Mesodermal cell (in vitro differentiated cells): ENCODE measurements around the gene KDM5C.

Source experiments
- H3K27ac ChIP-seq: 2 replicates; pipeline ENCODE4 v1.7.0; 2013; ENCODE audit warnings: mild to moderate bottlenecking, low read depth, low read length, moderate library complexity; ENCODE audit not compliant: severe bottlenecking
- H3K36me3 ChIP-seq: 2 replicates; pipeline ENCODE4 v1.7.1; 2013; ENCODE audit warnings: mild to moderate bottlenecking, low read length, moderate library complexity; ENCODE audit not compliant: control insufficient read depth, insufficient read depth
- H3K4me1 ChIP-seq: one replicate; pipeline ENCODE4 v1.7.1; 2013; ENCODE audit warnings: mild to moderate bottlenecking, low read length; ENCODE audit not compliant: insufficient read depth, control insufficient read depth, poor library complexity, severe bottlenecking
- H3K4me3 ChIP-seq: 2 replicates; pipeline ENCODE4 v1.7.0; 2013; ENCODE audit warnings: low read length, control low read depth, mild to moderate bottlenecking; ENCODE audit not compliant: insufficient read depth, poor library complexity, severe bottlenecking; ENCODE audit errors: extremely low read depth
- H3K9me3 ChIP-seq: 2 replicates; pipeline ENCODE4 v1.7.1; 2013; ENCODE audit warnings: mild to moderate bottlenecking, low read length, moderate library complexity; ENCODE audit not compliant: control insufficient read depth
- WGBS, 2 experiments: methylation state at CpG; one replicate each; pipeline ENCODE4 v1.1.5; 2013; ENCODE audit warnings: missing lambda C conversion rate in 2 of 2; ENCODE audit not compliant: insufficient coverage in 2 of 2; 5-methylcytosine and 5-hydroxymethylcytosine counted together

KDM5C gene

DNA sequence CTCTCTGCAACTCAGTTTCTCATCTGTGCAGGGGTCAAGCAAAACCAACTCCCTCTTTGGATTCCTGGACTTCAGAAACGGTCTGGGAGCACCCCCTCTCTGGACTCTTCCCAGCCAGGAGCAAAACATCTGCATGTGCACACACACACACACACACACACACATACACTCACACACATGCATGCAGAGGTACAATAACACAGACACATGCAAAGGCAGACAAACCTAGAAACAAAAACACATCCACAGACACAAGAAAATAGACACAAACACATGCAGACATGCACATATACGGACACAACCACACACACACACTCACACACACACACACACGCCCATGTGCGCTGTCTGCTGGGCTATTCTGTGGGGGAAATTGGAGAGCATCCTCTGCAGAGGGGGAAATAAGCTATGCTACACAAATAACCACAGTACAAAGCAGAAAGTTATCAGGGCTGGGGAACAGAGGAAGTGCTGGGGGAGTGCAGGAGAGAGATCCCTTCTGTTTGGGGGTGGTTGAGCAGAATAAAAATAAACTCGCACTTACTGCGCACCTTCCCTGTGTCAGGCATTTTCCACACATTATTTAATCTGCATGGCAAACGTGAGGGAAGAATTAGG is 36.5 kb upstream of the KDM5C start:
- Histone ChIP-seq H3K4me3 (no peak overlapping the region), H3K27ac (no peak overlapping the region), H3K4me1 (peaks cover 8% of the 10 kb centered on the region), H3K9me3 (no peaks in the 10 kb centered on the region), H3K36me3 (no peaks in the 10 kb centered on the region)
- WGBS, 2 experiments: 100% methylated on average over 1 of the region's 7 CpGs; no CpG with 5 or more reads in 1 of the 2 experiments

DNA sequence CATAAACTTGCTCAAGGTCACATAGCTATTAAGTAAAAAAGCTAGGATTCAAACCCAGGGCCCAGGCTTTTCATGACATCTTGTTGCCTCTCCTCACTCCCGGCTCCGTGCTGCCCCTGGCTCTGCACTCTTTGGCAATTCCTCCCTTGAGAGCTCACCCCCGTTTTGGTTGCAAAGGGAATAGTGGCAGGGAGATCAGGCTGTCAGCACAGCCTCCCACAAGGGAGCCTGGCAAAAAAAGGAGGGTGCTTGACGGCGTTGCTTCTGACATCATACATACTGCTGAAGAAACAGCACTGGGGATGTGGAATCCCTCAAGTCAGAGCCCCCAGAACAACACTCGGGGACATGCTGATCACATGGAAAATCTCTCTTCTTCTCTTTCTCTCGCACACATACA is 35.8 kb upstream of the KDM5C start:
- Histone ChIP-seq H3K27ac (no peak overlapping the region), H3K9me3 (no peaks in the 10 kb centered on the region), H3K4me1 (peaks cover 8% of the 10 kb centered on the region), H3K36me3 (no peaks in the 10 kb centered on the region), H3K4me3 (no peak overlapping the region)
- whole genome bisulfite sequencing, 2 experiments: no CpG with 5 or more reads among the region's 7 CpGs

DNA sequence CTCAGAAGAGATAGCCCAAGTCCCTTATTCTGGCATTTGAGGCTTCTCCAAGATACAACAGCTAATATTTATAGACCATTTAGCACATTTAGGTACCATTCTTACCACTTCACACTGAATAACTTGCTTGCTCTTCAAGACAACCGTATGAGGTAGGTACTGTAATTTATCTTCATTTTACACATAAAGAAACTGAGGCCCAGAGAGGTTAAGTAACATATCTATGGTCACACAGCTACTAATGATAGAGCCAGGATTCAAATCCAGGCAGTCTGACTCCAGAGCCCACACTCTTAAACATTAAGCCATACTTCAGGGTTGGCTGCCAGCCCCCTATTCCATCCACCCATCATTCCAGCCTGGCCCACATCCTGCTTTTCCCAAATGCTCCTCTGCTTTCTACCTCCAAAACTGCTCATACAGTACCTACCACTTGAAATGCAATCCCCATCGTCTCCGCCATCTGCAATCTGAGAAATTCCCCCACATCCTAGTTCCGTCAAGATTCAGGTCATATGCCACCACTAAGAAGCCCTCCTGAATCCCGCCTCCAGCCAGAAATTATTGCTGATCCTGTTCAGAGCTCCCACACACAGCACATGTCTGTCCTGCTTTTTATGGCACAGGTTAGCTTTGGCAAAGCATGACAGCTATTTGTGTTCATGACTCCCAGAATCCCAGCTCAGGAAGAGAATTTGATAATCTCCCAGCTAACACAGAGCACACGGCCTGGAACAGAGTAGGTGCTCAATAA is 32.8 kb upstream of the KDM5C start:
- Histone ChIP-seq H3K36me3 (no peaks in the 10 kb centered on the region), H3K27ac (no peak overlapping the region), H3K4me3 (no peak overlapping the region), H3K9me3 (no peaks in the 10 kb centered on the region), H3K4me1 (peaks cover 4% of the 10 kb centered on the region)
- WGBS, 2 experiments: 91 to 100% methylated on average over 2 to 4 of the region's 6 CpGs

DNA sequence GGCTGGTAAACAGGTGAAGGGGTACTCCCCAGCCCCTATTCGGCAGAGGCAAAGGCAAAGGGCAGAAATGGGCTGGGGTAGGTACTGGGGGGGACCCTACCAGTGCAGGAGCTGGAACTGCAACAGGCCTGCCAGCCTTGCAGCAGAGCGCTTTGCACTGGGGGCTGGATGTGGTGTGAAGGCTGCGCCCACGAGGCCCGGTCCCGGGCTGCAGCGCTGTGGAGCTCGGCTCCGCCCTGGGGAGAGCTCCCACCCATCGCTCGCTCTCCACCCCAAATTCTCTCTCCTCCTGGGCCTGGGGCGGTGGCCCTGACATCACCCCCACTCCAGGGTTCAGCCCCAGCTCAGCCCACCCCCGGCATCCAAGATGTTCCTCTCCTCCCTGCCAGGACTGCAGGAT is 32.2 kb upstream of the KDM5C start:
- Histone ChIP-seq H3K4me3 (no peak overlapping the region), H3K27ac (no peak overlapping the region), H3K36me3 (no peaks in the 10 kb centered on the region), H3K4me1 (peaks cover 4% of the 10 kb centered on the region), H3K9me3 (no peaks in the 10 kb centered on the region)
- 80 to 100% methylated on average over 1 to 2 of the region's 13 CpGs for WGBS, 2 experiments

DNA sequence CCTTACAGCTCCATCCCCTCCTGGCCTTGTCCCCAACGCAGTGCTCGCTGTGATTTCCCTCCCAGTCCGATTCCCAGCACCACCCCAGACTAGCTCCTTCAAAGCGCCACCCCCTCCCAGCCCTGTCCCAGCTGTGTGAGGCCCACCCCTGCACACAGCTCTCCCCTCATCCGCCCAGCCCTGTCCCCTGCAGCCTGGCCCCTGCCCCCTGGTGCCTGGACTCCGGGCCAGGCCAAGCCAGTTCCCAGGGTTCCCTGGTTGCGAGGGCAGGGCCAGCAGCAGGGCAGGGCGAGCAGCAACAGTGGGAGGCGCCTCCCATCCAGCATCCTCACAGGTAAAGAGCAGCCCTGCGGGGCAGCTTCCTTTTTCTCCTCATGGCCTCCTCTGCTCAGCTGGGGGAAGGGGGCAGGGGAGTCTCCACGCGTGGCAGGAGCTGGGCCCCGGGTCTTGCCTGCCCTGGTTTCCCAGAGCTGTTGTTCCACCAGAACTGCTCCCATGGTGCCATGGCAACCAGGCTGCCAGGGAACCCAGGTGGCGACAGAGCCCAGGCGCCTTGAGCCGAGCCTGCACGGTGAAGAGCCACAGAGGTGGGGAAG is 31.5 kb upstream of the KDM5C start:
- Histone ChIP-seq H3K4me3 (no peak overlapping the region), H3K27ac (no peak overlapping the region), H3K4me1 (peaks cover 2% of the 10 kb centered on the region), H3K9me3 (no peaks in the 10 kb centered on the region), H3K36me3 (no peaks in the 10 kb centered on the region)
- WGBS, 2 experiments: 17 to 60% methylated on average over 1 to 4 of the region's 17 CpGs

DNA sequence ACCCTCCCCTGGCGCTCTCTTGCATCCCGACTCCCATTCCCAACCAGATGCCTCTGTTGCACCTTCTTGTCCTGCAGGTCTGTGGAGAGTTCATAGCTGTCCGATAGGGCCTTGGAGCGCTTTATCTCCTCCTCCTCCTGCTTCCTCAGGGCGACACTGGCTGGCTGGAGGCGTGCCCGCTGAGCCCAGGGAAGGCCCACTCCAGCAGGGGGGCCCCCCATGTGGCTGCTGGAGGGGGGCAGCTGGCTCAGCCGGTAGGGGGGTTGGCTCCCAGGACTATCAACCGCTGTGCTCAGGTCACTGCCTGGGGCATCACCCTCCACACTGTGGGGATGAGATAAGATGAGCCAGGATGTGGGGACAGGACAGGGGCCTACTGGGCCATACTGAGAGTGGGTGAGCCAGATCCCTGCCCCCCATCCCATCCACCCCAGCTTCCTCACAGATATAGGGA is 30.8 kb upstream of the KDM5C start:
- Histone ChIP-seq H3K4me3 (no peak overlapping the region), H3K9me3 (no peaks in the 10 kb centered on the region), H3K36me3 (no peaks in the 10 kb centered on the region), H3K27ac (no peak overlapping the region), H3K4me1 (no peaks in the 10 kb centered on the region)
- 100% methylated on average over 2 of the region's 9 CpGs; no CpG with 5 or more reads in 1 of the 2 experiments for WGBS, 2 experiments

DNA sequence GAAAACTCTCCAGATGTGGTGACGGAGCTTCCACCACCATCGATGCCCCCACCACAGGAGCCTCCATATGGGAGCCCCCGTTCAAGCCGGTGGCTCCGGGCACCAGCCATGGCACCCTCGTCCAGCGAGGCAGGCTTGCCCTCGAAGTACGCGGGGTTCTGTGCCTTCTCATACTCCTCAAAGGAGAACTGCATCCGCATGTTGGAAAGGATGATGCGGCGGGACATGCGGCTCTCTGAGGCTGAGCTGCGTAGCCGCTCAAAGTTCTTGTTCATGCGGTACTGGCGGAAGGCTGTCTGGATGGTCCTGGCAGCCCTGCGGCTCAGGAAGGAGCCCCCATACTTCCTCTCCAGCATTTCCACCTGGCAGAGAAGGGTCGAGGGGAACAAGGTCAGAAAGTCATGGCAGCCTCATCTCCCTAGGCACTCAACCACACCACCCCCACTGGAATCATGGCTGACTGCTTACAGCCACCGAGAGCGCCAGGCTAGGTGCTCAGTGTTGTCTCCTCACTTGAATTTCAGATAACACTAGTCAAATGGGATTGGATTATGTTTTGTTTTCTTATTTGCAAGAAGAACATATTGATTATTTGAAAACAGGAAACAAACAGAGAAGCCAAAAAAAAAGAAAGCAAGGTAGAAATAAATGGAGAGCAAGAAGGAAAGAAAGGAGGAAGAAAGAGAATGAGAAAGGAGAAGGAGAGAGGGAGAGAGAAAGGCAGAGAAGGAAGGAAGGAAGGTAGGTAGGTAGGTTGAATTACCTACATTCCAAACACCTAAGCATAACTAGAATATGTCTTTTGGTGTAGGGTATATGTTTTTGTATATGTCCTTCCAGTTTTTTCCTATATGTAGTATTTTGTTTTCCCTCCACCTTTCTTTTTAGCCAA is 29.8 kb upstream of the KDM5C start:
- Histone ChIP-seq H3K4me1 (no peaks in the 10 kb centered on the region), H3K9me3 (no peaks in the 10 kb centered on the region), H3K4me3 (no peak overlapping the region), H3K36me3 (no peaks in the 10 kb centered on the region), H3K27ac (no peak overlapping the region)
- WGBS, 2 experiments: 96% methylated on average over 15 of the region's 22 CpGs; no CpG with 5 or more reads in 1 of the 2 experiments

DNA sequence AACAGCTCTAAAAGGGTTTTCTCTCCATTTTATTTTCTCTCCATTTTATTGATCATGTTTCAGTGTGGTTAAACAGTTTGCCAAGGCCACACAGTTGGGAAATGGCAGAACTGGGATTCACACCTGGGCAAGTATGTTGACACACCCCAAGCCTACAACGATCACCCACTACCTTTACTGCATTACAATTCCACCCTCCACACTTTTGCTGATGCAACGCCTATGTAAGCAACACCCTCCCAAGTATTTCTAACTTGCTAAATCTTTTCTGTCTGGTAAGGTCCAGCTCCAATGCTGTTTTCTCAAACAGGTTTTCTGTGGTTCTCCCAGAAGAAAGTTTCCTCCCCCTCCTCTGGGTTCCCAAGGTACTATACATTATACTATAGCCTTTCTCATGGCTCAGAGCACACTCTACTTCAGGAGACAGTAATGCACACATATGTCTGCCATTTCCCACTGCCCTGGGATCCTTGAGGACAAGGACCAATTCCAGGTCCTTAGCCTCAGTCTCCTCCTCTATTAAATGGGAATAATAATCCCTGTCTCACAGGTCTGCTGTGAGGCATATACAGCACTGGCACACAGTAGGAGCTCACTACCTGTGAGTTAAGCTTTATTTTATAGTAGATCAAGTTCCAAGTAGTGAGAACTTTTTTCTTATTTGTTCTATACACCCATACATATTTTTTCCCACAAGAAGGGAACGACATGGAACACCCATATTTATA is 28.4 kb upstream of the KDM5C start:
- H3K4me1 ChIP-seq: no peaks in the 10 kb centered on the region
- H3K9me3 ChIP-seq: no peaks in the 10 kb centered on the region
- no peak overlapping the region for H3K27ac ChIP-seq
- no peak overlapping the region for H3K4me3 ChIP-seq
- no peaks in the 10 kb centered on the region for H3K36me3 ChIP-seq
- WGBS, 2 experiments: 86 to 100% methylated on average over 1 of the region's 3 CpGs

DNA sequence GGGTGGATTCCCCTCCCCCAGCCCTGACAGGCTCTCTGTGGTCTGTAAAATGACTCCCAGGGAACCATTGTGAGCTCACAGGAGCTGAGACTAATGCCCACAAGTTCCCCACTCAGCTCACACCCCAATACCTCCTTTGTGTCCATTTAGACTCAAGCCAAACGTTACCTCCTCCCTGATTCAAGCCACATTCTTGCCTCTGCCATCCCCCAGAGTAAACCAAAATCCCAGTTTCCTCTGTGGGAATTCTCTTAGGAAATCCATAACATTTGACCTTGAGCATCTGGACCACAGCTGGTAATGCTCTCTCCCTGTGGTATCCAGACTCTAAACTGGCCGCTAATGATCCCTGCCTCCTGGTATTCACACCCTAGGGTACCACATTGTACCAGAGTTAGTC is 26.3 kb upstream of the KDM5C start:
- no peaks in the 10 kb centered on the region for H3K4me1 ChIP-seq
- H3K4me3 ChIP-seq: no peak overlapping the region
- 71% methylated on average over 1 of the region's 2 CpGs; no CpG with 5 or more reads in 1 of the 2 experiments for WGBS, 2 experiments
- no peak overlapping the region for H3K27ac ChIP-seq
- H3K36me3 ChIP-seq: no peaks in the 10 kb centered on the region
- H3K9me3 ChIP-seq: no peaks in the 10 kb centered on the region

DNA sequence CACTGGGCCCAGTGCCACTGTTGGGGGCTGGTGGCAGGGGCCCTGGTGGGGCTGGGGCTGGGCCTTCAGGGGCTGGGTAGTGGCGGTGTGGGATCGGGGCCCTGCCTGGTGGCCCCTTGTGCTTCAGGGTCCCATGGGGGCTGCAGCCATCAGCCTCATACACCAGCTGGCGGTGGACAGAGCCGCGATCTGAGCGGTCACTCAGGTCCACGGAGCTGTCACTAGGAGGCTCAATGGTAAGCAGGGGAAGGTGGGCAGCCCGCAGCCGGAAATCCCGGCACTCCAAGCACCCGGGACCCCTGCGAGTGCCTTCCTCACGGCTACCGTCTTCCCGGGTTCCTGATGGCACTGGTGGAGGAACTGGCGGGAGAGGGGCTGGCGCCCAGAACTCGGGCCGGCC is 25.5 kb upstream of the KDM5C start:
- Histone ChIP-seq H3K9me3 (no peaks in the 10 kb centered on the region), H3K36me3 (no peaks in the 10 kb centered on the region), H3K27ac (no peak overlapping the region), H3K4me1 (no peaks in the 10 kb centered on the region), H3K4me3 (no peak overlapping the region)
- WGBS, 2 experiments: 98% methylated on average over 7 of the region's 19 CpGs; no CpG with 5 or more reads in 1 of the 2 experiments
